ENCODE measurements around the gene S100A3.
"Not testable (repeated sequence)": the region's sequence is repeated elsewhere in the genome, so short reads cannot be mapped to it uniquely, and the experiment has no call there.

The S100A3 gene

DNA sequence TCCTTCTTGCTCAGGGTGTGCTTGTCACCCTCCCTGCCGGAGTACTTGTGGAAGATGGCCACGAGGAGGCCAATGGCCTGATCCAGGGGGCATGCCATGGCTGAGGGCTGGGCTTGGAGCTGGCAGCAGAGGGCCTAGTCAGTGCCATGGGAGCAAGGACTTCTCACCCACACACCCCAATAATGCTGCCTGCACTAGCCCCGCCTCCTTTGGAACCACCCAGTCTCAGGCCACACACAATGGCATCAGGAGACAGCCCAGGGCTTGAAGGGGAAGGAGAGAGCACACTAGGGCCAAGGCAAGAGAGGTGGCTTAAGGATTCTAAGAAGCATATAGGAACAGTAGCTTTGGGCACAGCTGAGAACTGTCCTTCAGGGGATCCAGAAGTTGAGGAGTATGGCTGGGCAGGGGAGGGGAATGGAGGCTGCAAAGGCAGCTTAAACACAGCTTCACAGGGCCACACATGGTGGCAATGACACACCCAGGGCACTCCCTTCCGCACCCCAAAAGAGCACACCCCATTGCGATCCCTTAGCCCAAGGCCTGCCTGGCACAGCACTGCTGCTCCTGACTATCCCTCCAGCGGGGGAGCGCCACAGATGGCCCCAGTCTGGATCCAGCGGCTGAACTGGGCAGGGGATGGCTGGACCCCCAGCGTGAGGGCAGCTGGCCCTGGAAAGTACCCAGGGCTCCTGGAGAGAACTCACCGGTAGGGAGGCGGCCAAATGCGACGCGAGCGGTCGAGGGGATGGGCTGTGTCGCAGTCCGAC, 13.6 kb downstream of the S100A3 start, which contains the start of gene S100A6:
Gene S100A6, minus strand, starts transcription at position 750 of the 770 bp plus-strand sequence. Its CDS starts 652 bp downstream, at position 98.
- peak; percentile 58 for ATAC-seq
- Mint-ChIP-seq H3K4me1 (peaks cover 78% of the 10 kb centered on the region), H3K4me3 (peak within 1 kb of the TSS; percentile 87 to 97), H3K27ac (peak within 1 kb of the TSS; percentile 98 to 99), H3K9me3 (no peaks in the 10 kb centered on the region), H3K27me3 (no peaks in the 10 kb centered on the region)
- peak; percentile 22 to 47 for DNase-seq

- Mint-ChIP-seq H3K9me3 (no peaks in the 10 kb centered on the region), H3K4me3 (peak overlapping the region; percentile 86 to 87), H3K27me3 (no peaks in the 10 kb centered on the region), H3K4me1 (peaks cover 75% of the 10 kb centered on the region), H3K27ac (peak overlapping the region in 1 of 2 donors; percentile 91)
- ATAC-seq (no peak), DNase-seq (no peak)
Observed at GRCh38 chr1:153534925-153535241, 14.2 kb downstream of the S100A3 start.

GRCh38 chr1:153534226-153534924, 14.7 kb downstream of the S100A3 start:
- Mint-ChIP-seq H3K4me1 (peaks cover 70% of the 10 kb centered on the region), H3K27me3 (no peaks in the 10 kb centered on the region), H3K4me3 (peak overlapping the region; percentile 86 to 87), H3K27ac (no peak overlapping the region), H3K9me3 (no peaks in the 10 kb centered on the region)
- DNase-seq (no peak), ATAC-seq (no peak)

- ATAC-seq (no peak), DNase-seq (no peak)
- Mint-ChIP-seq H3K4me1 (peaks cover 68% of the 10 kb centered on the region), H3K27ac (peak overlapping the region in 1 of 2 donors; percentile 10), H3K9me3 (no peaks in the 10 kb centered on the region), H3K27me3 (no peaks in the 10 kb centered on the region), H3K4me3 (peak overlapping the region; percentile 76 to 77)
Observed at GRCh38 chr1:153533689-153534201, 15.3 kb downstream of the S100A3 start.

DNA sequence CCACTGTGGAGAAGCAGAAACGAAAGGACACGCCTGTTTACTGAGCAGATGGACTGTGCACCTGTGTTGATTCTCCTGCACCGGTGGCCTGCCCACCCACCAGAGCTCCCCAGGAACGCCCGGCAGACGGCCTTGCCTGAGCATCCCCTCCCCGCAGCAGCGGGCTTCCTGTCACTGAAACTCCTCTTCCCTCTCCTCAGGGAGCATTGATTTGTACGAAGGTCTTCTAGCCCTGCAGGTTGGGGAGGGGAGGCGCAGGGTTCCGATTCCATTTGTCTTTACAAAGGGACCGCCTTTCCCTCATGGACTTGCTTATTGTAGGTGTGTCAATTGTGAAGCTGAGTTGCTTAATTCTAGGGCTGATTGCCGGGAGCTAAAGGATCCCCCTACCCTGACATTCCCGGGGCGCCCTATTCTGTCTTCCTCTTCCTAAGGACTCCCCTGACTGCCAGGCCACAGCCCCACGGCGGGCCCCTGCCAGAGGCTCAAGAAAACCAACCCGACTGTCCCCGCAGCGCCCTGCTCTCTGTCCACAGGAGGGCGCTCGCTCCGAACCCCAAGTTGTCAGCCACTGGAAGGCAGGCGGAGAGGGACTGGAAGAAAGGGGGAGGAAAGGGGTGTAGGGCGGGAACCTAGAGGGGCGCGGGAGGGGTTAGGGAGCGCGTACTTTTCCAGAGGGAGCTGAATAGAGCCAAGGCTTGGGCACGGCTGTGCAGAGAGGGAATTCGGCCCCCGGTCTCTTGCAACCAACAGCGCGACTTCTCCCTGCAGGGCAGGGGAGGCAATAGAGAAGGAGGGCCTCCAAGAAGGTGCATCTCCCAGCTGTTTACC, 16.1 kb downstream of the S100A3 start:
- peak; percentile 31 for ATAC-seq
- H3K27ac Mint-ChIP-seq = peak overlapping the region; percentile 86 to 89

DNA sequence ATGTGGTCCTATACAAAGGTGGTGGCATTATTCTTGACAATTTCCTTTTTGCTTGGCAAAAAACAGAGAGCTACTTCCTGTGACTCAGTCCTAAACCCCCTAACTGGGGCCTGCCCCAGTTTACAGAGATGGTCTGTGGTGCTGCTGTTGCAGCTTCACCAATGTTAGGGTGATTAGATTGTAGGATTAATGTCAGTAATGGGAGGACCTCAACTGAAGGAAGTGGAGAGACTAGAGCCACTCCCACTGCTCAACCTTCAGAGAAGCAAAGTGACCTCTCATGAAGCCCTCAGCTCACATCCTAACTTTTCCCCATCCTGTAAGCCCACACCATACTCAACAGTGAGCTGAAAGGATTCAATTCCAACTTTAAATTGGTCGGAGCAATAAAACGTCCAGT, 16.9 kb downstream of the S100A3 start:
- Mint-ChIP-seq H3K4me3 (peak overlapping the region; percentile 76 to 77), H3K4me1 (peaks cover 64% of the 10 kb centered on the region), H3K27ac (peak overlapping the region; percentile 61 to 92), H3K9me3 (no peaks in the 10 kb centered on the region), H3K27me3 (no peaks in the 10 kb centered on the region)
- DNase-seq (peak in 1 of 2 donors; percentile 72), ATAC-seq (peak; percentile 78)

More for the DNA sequence above, 16.1 kb downstream of the S100A3 start:
- Mint-ChIP-seq H3K9me3 (no peaks in the 10 kb centered on the region), H3K27me3 (no peaks in the 10 kb centered on the region), H3K4me1 (peaks cover 68% of the 10 kb centered on the region), H3K4me3 (peak overlapping the region; percentile 76 to 77)
- DNase-seq = peak; percentile 75 to 78

DNA sequence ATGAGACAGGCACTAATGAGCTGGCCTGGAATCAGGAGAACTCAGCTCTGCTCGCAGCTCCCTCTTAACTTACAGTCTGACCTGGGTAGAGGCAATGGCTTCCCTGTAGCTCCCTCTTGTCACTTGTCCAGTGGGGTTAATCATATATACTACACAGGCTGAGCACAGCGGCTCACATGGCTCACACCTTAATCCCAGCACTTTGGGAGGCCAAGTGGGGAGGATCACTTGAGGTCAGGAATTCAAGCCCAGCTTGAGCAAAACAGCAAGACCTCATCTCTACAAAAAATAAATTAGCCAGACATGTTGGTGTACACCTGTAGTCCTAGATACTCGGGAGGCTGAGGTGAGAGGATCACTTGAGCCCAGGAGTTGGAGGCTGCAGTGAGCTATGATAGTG, 17.4 kb downstream of the S100A3 start:
- peaks cover 59% of the 10 kb centered on the region for H3K4me1 Mint-ChIP-seq
- ATAC-seq = no peak
- no peaks in the 10 kb centered on the region for H3K27me3 Mint-ChIP-seq
- H3K27ac Mint-ChIP-seq = peak overlapping the region; percentile 85 to 92
- peak overlapping the region in 1 of 2 donors; percentile 31 for H3K4me3 Mint-ChIP-seq
- no peaks in the 10 kb centered on the region for H3K9me3 Mint-ChIP-seq
- no peak for DNase-seq

DNA sequence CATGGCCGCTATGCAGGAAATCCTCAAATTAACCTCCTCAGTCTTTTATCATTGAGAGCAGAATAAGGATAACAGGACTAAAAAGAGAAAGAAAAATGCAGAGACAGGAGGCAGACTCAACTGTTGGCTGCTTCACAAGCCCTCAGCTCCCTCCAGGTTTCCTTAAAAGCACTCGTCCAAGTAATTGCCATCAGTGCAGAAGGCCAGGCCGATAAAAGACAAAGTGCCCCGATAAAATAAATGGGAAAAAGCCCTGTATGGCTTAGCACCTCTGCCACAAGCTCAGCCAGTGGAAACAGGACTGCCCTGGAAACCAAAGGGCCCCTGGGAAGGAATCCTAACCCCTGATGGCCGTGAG, 21.4 kb downstream of the S100A3 start:
- Mint-ChIP-seq H3K4me1 (peaks cover 37% of the 10 kb centered on the region), H3K4me3 (no peak overlapping the region), H3K27me3 (no peaks in the 10 kb centered on the region), H3K27ac (no peak overlapping the region), H3K9me3 (no peaks in the 10 kb centered on the region)
- ATAC-seq = no peak
- DNase-seq = no peak

DNA sequence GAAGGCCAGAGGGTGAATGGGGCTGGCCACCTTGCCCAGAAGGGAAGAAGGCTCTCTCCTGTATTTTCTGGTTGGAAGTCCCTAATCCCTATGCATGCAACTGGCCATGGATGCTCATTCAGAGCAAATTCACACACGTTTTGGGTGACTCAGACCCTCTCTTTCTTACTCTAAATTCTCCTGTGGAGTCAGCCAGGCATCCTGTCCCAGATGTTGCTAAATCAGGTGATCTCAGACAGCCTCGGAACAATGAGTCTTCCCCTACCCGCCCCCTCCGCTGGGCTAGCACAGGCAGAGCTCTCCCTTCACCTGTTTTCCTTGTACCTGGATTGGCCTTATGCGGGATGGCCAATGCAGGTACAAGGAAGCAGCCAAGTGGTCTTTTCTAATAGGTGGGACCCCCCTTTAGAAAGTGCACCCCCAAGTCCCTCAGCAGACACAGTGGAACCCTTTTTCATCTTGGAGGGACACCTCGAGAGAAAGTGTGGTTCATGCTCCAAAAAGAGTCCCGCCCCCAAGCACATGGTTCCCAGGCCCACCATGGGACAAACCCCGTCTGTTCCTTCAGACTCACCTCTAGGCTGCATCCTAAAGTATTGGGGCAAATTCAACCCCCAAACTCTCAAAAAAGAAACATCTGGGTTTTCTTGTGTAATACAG, 21.9 kb downstream of the S100A3 start:
- DNase-seq = no peak
- no peak overlapping the region for H3K27ac Mint-ChIP-seq
- no peak overlapping the region for H3K4me3 Mint-ChIP-seq
- no peaks in the 10 kb centered on the region for H3K27me3 Mint-ChIP-seq
- no peak for ATAC-seq
- peaks cover 37% of the 10 kb centered on the region for H3K4me1 Mint-ChIP-seq
- no peaks in the 10 kb centered on the region for H3K9me3 Mint-ChIP-seq

GRCh38 chr1:153526132-153526543, 22.9 kb downstream of the S100A3 start:
- Mint-ChIP-seq H3K27ac (no peak overlapping the region), H3K4me1 (peaks cover 30% of the 10 kb centered on the region), H3K27me3 (no peaks in the 10 kb centered on the region), H3K4me3 (no peak overlapping the region), H3K9me3 (no peaks in the 10 kb centered on the region)
- ATAC-seq = no peak
- DNase-seq = no peak

GRCh38 chr1:153525088-153525728, 23.9 kb downstream of the S100A3 start:
- H3K4me1 Mint-ChIP-seq = peaks cover 20% of the 10 kb centered on the region
- peak overlapping the region in 1 of 2 donors; percentile 52 for H3K27ac Mint-ChIP-seq
- ATAC-seq (no peak), DNase-seq (no peak)
- H3K4me3 Mint-ChIP-seq = no peak overlapping the region
- no peaks in the 10 kb centered on the region for H3K9me3 Mint-ChIP-seq
- no peaks in the 10 kb centered on the region for H3K27me3 Mint-ChIP-seq

DNA sequence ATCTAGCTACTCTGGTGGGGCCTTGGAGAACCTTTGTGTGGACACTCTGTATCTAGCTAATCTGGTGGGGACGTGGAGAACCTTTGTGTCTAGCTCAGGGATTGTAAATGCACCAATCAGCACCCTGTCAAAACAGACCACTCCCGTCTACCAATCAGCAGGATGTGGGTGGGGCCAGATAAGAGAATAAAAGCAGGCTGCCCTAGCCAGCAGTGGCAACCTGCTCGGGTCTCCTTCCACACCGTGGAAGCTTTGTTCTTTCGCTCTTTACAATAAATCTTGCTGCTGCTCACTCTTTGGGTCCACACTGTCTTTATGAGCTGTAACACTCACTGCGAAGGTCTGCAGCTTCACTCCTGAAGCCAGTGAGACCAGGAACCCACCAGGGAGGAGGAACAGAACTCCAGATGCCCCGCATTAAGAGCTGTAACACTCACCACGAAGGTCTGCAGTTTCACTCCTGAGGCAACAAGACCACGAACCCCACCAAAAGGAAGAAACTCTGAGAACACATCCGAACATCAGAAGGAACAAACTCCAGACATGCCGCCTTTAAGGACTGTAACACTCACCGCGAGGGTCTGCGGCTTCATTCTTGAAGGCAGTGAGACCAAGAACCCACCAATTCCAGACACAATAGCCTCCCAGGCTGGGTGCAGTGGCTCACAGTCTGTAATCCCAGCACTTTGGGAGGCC, 26.6 kb downstream of the S100A3 start:
- H3K27ac Mint-ChIP-seq = peak overlapping the region; percentile 50 to 53
- DNase-seq, H3K27me3 Mint-ChIP-seq, H3K9me3 Mint-ChIP-seq, ATAC-seq: not testable (repeated sequence)
- H3K4me3 Mint-ChIP-seq = peak overlapping the region; percentile 63 to 76
- H3K4me1 Mint-ChIP-seq = peaks cover 27% of the 10 kb centered on the region

- not testable (repeated sequence) for H3K27me3 Mint-ChIP-seq, H3K27ac Mint-ChIP-seq, DNase-seq, H3K9me3 Mint-ChIP-seq, ATAC-seq, H3K4me3 Mint-ChIP-seq
- peaks cover 27% of the 10 kb centered on the region for H3K4me1 Mint-ChIP-seq
Observed at GRCh38 chr1:153521808-153522207, 27.2 kb downstream of the S100A3 start.

GRCh38 chr1:153520818-153521476, 28.1 kb downstream of the S100A3 start:
- no peak for ATAC-seq
- Mint-ChIP-seq H3K4me3 (no peak overlapping the region), H3K4me1 (peaks cover 27% of the 10 kb centered on the region), H3K27me3 (no peaks in the 10 kb centered on the region), H3K9me3 (no peaks in the 10 kb centered on the region), H3K27ac (no peak overlapping the region)
- no peak for DNase-seq

All from stimulated activated naive CD8-positive, alpha-beta T cell treated with anti-CD3 and anti-CD28 coated beads, Interleukin-15, amount 100 ng/mL, for 72 hours (primary cell).